B cell (primary cell): ENCODE results near the gene MRPL53. TPM values are rescaled to one million over a fixed set of nuclear protein-coding genes. Genes with fewer than 3 reads are reported as not detected.

Experiments used
- ATAC-seq: fragments of 200-7000 bp; cut with Tn5 transposase; one replicate; pipeline ENCODE4 v1.10.0; 2021; ENCODE audit warnings: low read depth, mild to moderate bottlenecking, moderate number of reproducible peaks, moderate library complexity
- CTCF ChIA-PET: fragments of 350-600 bp; sonication (Branson Sonifier 250); formaldehyde crosslinking; loops from one replicate; lab custom pipeline; 2021; ENCODE audit warnings: antibody characterized with exemption, inconsistent platforms; lab: Charles Lee
- POLR2A ChIA-PET: fragments of 350-600 bp; sonication (Branson Sonifier 250); formaldehyde crosslinking; loops from one replicate; lab custom pipeline; 2021; ENCODE audit warnings: antibody characterized with exemption; lab: Charles Lee
- DNase-seq: peaks from one replicate; pipeline ENCODE4 v3.0.0; 2013
- H2AFZ ChIP-seq: 2 replicates; pipeline ENCODE4 v1.6.1; 2012; ENCODE audit warnings: mild to moderate bottlenecking, low read depth, low read length; ENCODE audit not compliant: insufficient read depth, poor library complexity, severe bottlenecking
- H3K27ac ChIP-seq, 2 donors: 1 replicate in 1 of 2; 2 replicates in 1 of 2; pipeline ENCODE4 v1.5.1; 2012 to 2013; ENCODE audit warnings: low read length in 2 of 2, mild to moderate bottlenecking in 2 of 2, moderate library complexity in 1 of 2
- H3K27me3 ChIP-seq, 4 experiments: fragments of 200-600 bp in 1 of 4; sonication (generic) in 1 of 4; replicated peaks in 1 of 4; 1 replicate in 2 of 4; 2 replicates in 2 of 4; pipeline versions ENCODE4 v1.6.1 to v1.7.0; 2013 to 2016; ENCODE audit warnings: low read length in 3 of 4, mild to moderate bottlenecking in 2 of 4, mixed read lengths in 1 of 4, moderate library complexity in 1 of 4; ENCODE audit not compliant: insufficient read depth in 4 of 4, control insufficient read depth in 3 of 4; ENCODE audit errors: control extremely low read depth in 1 of 4
- H3K36me3 ChIP-seq, 2 experiments: replicated peaks in 1 of 2; 1 replicate in 1 of 2; 2 replicates in 1 of 2; pipeline versions ENCODE4 v1.6.1 to v1.7.1; 2013; ENCODE audit warnings: low read length in 1 of 2; ENCODE audit not compliant: insufficient read depth in 2 of 2, control insufficient read depth in 1 of 2; ENCODE audit errors: control extremely low read depth in 1 of 2, extremely low read depth in 1 of 2
- H3K4me1 ChIP-seq, 2 donors: fragments of 200-600 bp in 1 of 2; sonication (generic) in 1 of 2; 1 replicate in 1 of 2; 2 replicates in 1 of 2; pipeline versions ENCODE4 v1.5.1 to v1.6.1; 2013 to 2017; ENCODE audit warnings: low read length in 2 of 2; ENCODE audit not compliant: control insufficient read depth in 2 of 2, insufficient read depth in 2 of 2
- H3K4me2 ChIP-seq: replicated peaks from 2 replicates; pipeline ENCODE3; 2012; ENCODE audit warnings: mild to moderate bottlenecking, low read depth, low read length; ENCODE audit not compliant: poor library complexity, severe bottlenecking
- H3K4me3 ChIP-seq, 5 experiments: fragments of 200-600 bp in 1 of 5; sonication (generic) in 1 of 5; 1 replicate in 3 of 5; 2 replicates in 2 of 5; pipeline versions ENCODE4 v1.5.1 to v1.7.0; 2011 to 2016; ENCODE audit warnings: low read length in 4 of 5, mild to moderate bottlenecking in 4 of 5, low read depth in 2 of 5, control low read depth in 1 of 5, moderate library complexity in 1 of 5; ENCODE audit not compliant: insufficient read depth in 1 of 5; ENCODE audit errors: control extremely low read depth in 1 of 5, extremely low read depth in 1 of 5
- H3K79me2 ChIP-seq: fragments of 200-600 bp; sonication (generic); one replicate; pipeline ENCODE4 v1.6.0; 2016; ENCODE audit warnings: low read length; ENCODE audit not compliant: control insufficient read depth, insufficient read depth
- H3K9ac ChIP-seq: fragments of 200-600 bp; sonication (generic); 2 replicates; pipeline ENCODE4 v1.6.1; 2017; ENCODE audit warnings: mild to moderate bottlenecking, low read length, moderate library complexity
- H3K9me3 ChIP-seq, 3 donors: one replicate each; pipeline versions ENCODE4 v1.6.1 to v1.7.1; 2013; ENCODE audit warnings: low read length in 2 of 3; ENCODE audit not compliant: control insufficient read depth in 2 of 3, insufficient read depth in 1 of 3; ENCODE audit errors: control extremely low read depth in 1 of 3
- H4K20me1 ChIP-seq: 2 replicates; pipeline ENCODE4 v1.6.0; 2012; ENCODE audit warnings: mild to moderate bottlenecking, low read length; ENCODE audit not compliant: insufficient read depth, control insufficient read depth, poor library complexity, severe bottlenecking
- H3K27ac Mint-ChIP-seq: one replicate; pipeline ENCODE4 v1.8.0; 2021; ENCODE audit warnings: mixed read lengths
- H3K27me3 Mint-ChIP-seq: one replicate; pipeline ENCODE4 v1.8.0; 2021; ENCODE audit warnings: mixed read lengths
- H3K4me1 Mint-ChIP-seq: one replicate; pipeline ENCODE4 v1.8.0; 2021; ENCODE audit warnings: mixed read lengths
- H3K4me3 Mint-ChIP-seq: one replicate; pipeline ENCODE4 v1.8.0; 2021; ENCODE audit warnings: mixed read lengths
- H3K9me3 Mint-ChIP-seq: one replicate; pipeline ENCODE4 v1.8.0; 2022; ENCODE audit warnings: mixed read lengths; ENCODE audit not compliant: insufficient read depth
- EZH2 ChIP-seq: IDR thresholded peaks from 2 replicates; pipeline ENCODE4 v1.6.1; 2012; ENCODE audit warnings: borderline replicate concordance, low read depth, mild to moderate bottlenecking, moderate library complexity, low read length; ENCODE audit not compliant: insufficient read depth, poor library complexity, severe bottlenecking
- WGBS: methylation state at CpG from one replicate; pipeline ENCODE4 v1.1.5; 2013; ENCODE audit warnings: missing lambda C conversion rate; ENCODE audit not compliant: insufficient coverage; 5-methylcytosine and 5-hydroxymethylcytosine counted together
- intact Hi-C: fragments of 100-400 bp; cut with micrococcal nuclease; formaldehyde crosslinking; loops from one replicate; pipeline ENCODE4 v1.10.0; 2022
- polyA plus RNA-seq: library from polyadenylated mRNA; depleted of rRNA; stranded (reverse); fragments of >200 nt; gene quantifications from 2 replicates; pipeline ENCODE4 v1.2.3, GENCODE V29; 2012
- total RNA-seq, 2 donors: library from RNA; stranded (reverse); fragments of 120-200 nt in 1 of 2; gene quantifications; 1 replicate in 1 of 2; 2 replicates in 1 of 2; pipeline versions ENCODE4 v1.2.3 to v1.2.4, GENCODE V29; 2013 to 2022
- TF ChIP-seq, protein P1 (sequence below): fragments of 200-600 bp; IDR thresholded peaks from one replicate; pipeline ENCODE4 v1.8.0; 2022; ENCODE audit warnings: antibody characterized with exemption, mild to moderate bottlenecking

MRPL53 gene
- total and polyA plus RNA-seq, 2 donors (not counting 1 experiment from before 2014, with no cell fraction given): 59.3 to 70.0 TPM

GRCh38 chr2:74514368-74515270, 42.1 kb upstream of the MRPL53 start, which contains the start of gene TLX2:
TSS of gene TLX2 (plus strand) at chr2:74514450. CDS start at chr2:74514807, 357 bp downstream.
- H3K27ac Mint-ChIP-seq: peak within 1 kb of the TSS; percentile 53
- POLR2A ChIA-PET: interaction anchor here (0.5 to 1.7 kb wide), 3 partner anchors 15 to 54 kb away, joined by 3 to 8 read pairs (median 7); partner anchors contain the start of genes AUP1 and HTRA2
- Histone ChIP-seq H3K27me3 (peaks cover 2 to 91% (median 64%) of the 10 kb centered on the region in 4 experiments), H3K9me3 (peaks cover 0 to 31% (median 1%) of the 10 kb centered on the region in 3 donors), H3K4me2 (peak within 1 kb of the TSS; percentile 96), H4K20me1 (peaks cover 6% of the 10 kb centered on the region), H3K9ac (peak within 1 kb of the TSS; percentile 67), H3K36me3 (no peaks in the 10 kb centered on the region), H2AFZ (peak within 1 kb of the TSS; percentile 71), H3K79me2 (no peaks in the 10 kb centered on the region), H3K4me1 (peaks cover 36 to 50% of the 10 kb centered on the region in 2 donors), H3K4me3 (peak within 1 kb of the TSS in 3 of 5 experiments; percentile 28 to 68 (median 50)), H3K27ac (no peak within 1 kb of the TSS)
- H3K27me3 Mint-ChIP-seq: peaks cover 64% of the 10 kb centered on the region
- intact Hi-C loops: no loop called here
- 3% methylated on average over 73 of the region's 82 CpGs for WGBS
- H3K4me1 Mint-ChIP-seq: peaks cover 28% of the 10 kb centered on the region
- peak; percentile 22 for ATAC-seq
- H3K4me3 Mint-ChIP-seq: peak within 1 kb of the TSS; percentile 82
- peak; percentile 65 for DNase-seq
- CTCF ChIA-PET: interaction anchor here (0.8 to 1.6 kb wide), 2 partner anchors 11 to 73 kb away, joined by 3 to 4 read pairs; no protein-coding TSS in a partner anchor
- no peaks in the 10 kb centered on the region for H3K9me3 Mint-ChIP-seq
- TF ChIP-seq, protein P1, sequence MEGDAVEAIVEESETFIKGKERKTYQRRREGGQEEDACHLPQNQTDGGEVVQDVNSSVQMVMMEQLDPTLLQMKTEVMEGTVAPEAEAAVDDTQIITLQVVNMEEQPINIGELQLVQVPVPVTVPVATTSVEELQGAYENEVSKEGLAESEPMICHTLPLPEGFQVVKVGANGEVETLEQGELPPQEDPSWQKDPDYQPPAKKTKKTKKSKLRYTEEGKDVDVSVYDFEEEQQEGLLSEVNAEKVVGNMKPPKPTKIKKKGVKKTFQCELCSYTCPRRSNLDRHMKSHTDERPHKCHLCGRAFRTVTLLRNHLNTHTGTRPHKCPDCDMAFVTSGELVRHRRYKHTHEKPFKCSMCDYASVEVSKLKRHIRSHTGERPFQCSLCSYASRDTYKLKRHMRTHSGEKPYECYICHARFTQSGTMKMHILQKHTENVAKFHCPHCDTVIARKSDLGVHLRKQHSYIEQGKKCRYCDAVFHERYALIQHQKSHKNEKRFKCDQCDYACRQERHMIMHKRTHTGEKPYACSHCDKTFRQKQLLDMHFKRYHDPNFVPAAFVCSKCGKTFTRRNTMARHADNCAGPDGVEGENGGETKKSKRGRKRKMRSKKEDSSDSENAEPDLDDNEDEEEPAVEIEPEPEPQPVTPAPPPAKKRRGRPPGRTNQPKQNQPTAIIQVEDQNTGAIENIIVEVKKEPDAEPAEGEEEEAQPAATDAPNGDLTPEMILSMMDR: no peak
- peak; percentile 98 for TF ChIP-seq EZH2
